K562 (cell line): ENCODE data around the gene C19orf47. TPM values are rescaled to one million over a fixed set of nuclear protein-coding genes. Genes with fewer than 3 reads are reported as not detected.

Experiments
- CBX2 ChIP-seq: fragments of 200-600 bp; sonication (generic); IDR thresholded peaks from one replicate; pipeline ENCODE4 v1.6.1; 2012; ENCODE audit warnings: mild to moderate bottlenecking, low read length, inconsistent platforms; ENCODE audit not compliant: insufficient read depth, poor library complexity, severe bottlenecking
- CEBPB ChIP-seq: fragments of 450-650 bp; IDR thresholded peaks from 2 replicates; pipeline ENCODE4 v1.6.1; 2016; ENCODE audit warnings: missing genetic modification characterization, missing compliant biosample characterization
- ESRRA ChIP-seq: fragments of 450-650 bp; IDR thresholded peaks from 2 replicates; pipeline ENCODE4 v1.6.1; 2014; ENCODE audit warnings: low read depth, mild to moderate bottlenecking, moderate library complexity, borderline replicate concordance
- HCFC1 ChIP-seq: IDR thresholded peaks from 2 replicates; pipeline ENCODE4 v1.6.1; 2012; ENCODE audit warnings: low read depth, low read length, improper control_type of control experiment
- KDM5B ChIP-seq: fragments of 200-600 bp; sonication (generic); IDR thresholded peaks from 2 replicates; pipeline ENCODE4 v1.6.1; 2012; ENCODE audit warnings: low read depth, mild to moderate bottlenecking, moderate library complexity, low read length, control low read depth, inconsistent platforms; ENCODE audit not compliant: insufficient replicate concordance
- MBD2 ChIP-seq: sonication (generic); IDR thresholded peaks from 2 replicates; pipeline ENCODE4 v1.6.1; 2016; ENCODE audit warnings: low read depth, borderline replicate concordance
- MEIS2 ChIP-seq: fragments of 450-650 bp; IDR thresholded peaks from 2 replicates; pipeline ENCODE4 v1.6.1; 2014; ENCODE audit warnings: mild to moderate bottlenecking; ENCODE audit not compliant: partially characterized antibody
- PCBP1 ChIP-seq: fragments of 200-400 bp; formaldehyde crosslinking; IDR thresholded peaks from 2 replicates; pipeline ENCODE4 v1.6.1; 2018; ENCODE audit warnings: mild to moderate bottlenecking, low read depth, low read length; ENCODE audit not compliant: poor library complexity, severe bottlenecking
- PHB2 ChIP-seq: fragments of 450-650 bp; IDR thresholded peaks from 2 replicates; pipeline ENCODE4 v1.6.1; 2017; ENCODE audit warnings: low read depth
- POLR2AphosphoS5 ChIP-seq: IDR thresholded peaks from 2 replicates; pipeline ENCODE4 v1.6.1; 2011; ENCODE audit warnings: mild to moderate bottlenecking, low read depth, low read length, moderate library complexity; ENCODE audit not compliant: control insufficient read depth, insufficient read depth
- POLR2G ChIP-seq: fragments of 200-400 bp; formaldehyde crosslinking; IDR thresholded peaks from 2 replicates; pipeline ENCODE4 v1.6.1; 2017; ENCODE audit warnings: low read depth, mild to moderate bottlenecking, antibody characterized with exemption, low read length, moderate library complexity
- RFX5 ChIP-seq: IDR thresholded peaks from 2 replicates; pipeline ENCODE4 v1.6.1; 2011; ENCODE audit warnings: low read depth, mild to moderate bottlenecking, improper control_type of control experiment, low read length
- SETDB1 ChIP-seq: IDR thresholded peaks from one replicate; pipeline ENCODE4 v1.6.1; 2012; ENCODE audit warnings: low read length, control low read depth, inconsistent platforms
- STAT5A ChIP-seq: IDR thresholded peaks from 2 replicates; pipeline ENCODE4 v1.6.1; 2012; ENCODE audit warnings: low read length, inconsistent platforms, borderline replicate concordance
- TBL1XR1 ChIP-seq, 2 experiments: IDR thresholded peaks; 2 replicates each; pipeline ENCODE4 v1.6.1; 2012; ENCODE audit warnings: improper control_type of control experiment in 2 of 2, low read length in 2 of 2, mild to moderate bottlenecking in 1 of 2
- XRCC4 ChIP-seq: IDR thresholded peaks from one replicate; pipeline ENCODE4 v1.6.1; 2011; ENCODE audit not compliant: insufficient read depth, insufficient read length; ENCODE audit errors: extremely low read depth
- ZFP30 ChIP-seq: fragments of 250-450 bp; sonication (Bioruptor Pico); IDR thresholded peaks from 2 replicates; pipeline ENCODE4 v1.8.0; 2022; ENCODE audit warnings: moderate library complexity, mild to moderate bottlenecking, inconsistent platforms, borderline replicate concordance
- ZNF140 ChIP-seq: fragments of 250-450 bp; sonication (Bioruptor Pico); IDR thresholded peaks from 2 replicates; pipeline ENCODE4 v1.8.0; 2021; ENCODE audit warnings: moderate library complexity, mild to moderate bottlenecking, inconsistent platforms
- ZNF146 ChIP-seq: IDR thresholded peaks from one replicate; pipeline ENCODE4 v1.6.1; 2018; ENCODE audit warnings: missing compliant biosample characterization; ENCODE audit not compliant: unreplicated experiment
- ZNF561 ChIP-seq: fragments of 450-650 bp; formaldehyde crosslinking; conservative IDR thresholded peaks from 2 replicates; pipeline ENCODE4 v1.4.0; 2020; ENCODE audit warnings: mild to moderate bottlenecking, moderate library complexity
- ZNF76 ChIP-seq: fragments of 250-450 bp; sonication (Bioruptor Pico); IDR thresholded peaks from 2 replicates; pipeline ENCODE4 v1.4.0; 2020; ENCODE audit warnings: mild to moderate bottlenecking, moderate library complexity, borderline replicate concordance
- polyA plus RNA-seq, 8 experiments: library from polyadenylated mRNA; depleted of rRNA in 4 of 8; stranded (reverse) in 5 of 8; unstranded in 3 of 8; fragments of >200 nt; fragmentation: Nextera tagmentation in 2 of 8; fragmentation: Illumina TruSeq in 1 of 8; extraction: Ambion mirVana in 2 of 8; extraction: Trizol in 1 of 8; gene quantifications; 2 replicates each; pipeline versions ENCODE4 v1.2.1 to v1.2.3, GENCODE V29; 2011 to 2014; ENCODE audit warnings: inconsistent platforms in 1 of 8, missing spikeins in 1 of 8
- total RNA-seq, 7 experiments: library from RNA; depleted of rRNA in 6 of 7; stranded (reverse); fragments of >200 nt in 6 of 7; fragmentation: Illumina TruSeq in 2 of 7; extraction: Trizol in 2 of 7; gene quantifications; 2 replicates each; pipeline versions ENCODE4 v1.2.1 to v1.2.3, GENCODE V29; 2011 to 2021; ENCODE audit warnings: low replicate concordance in 1 of 7
- TF ChIP-seq, protein P1 (sequence below): sonication (generic); formaldehyde crosslinking; IDR thresholded peaks from 2 replicates; pipeline ENCODE4 v1.8.1; 2022; ENCODE audit warnings: missing genetic modification reagents
- TF ChIP-seq, protein P2 (sequence below): fragments of 200-800 bp; sonication (Bioruptor generic); IDR thresholded peaks from 2 replicates; pipeline ENCODE4 v1.6.1; 2017; ENCODE audit warnings: missing genetic modification characterization, missing compliant biosample characterization
- TF ChIP-seq, protein P3 (sequence below): fragments of 250-450 bp; sonication (Bioruptor Pico); IDR thresholded peaks from 2 replicates; pipeline ENCODE4 v1.5.0; 2021; ENCODE audit warnings: mild to moderate bottlenecking, borderline replicate concordance

The C19orf47 gene
- total and polyA plus RNA-seq, 9 of the 15 experiments (the other 6 are each of a cell fraction or from before 2014, with no cell fraction given): 0.08 to 26.1 (median 14.7) TPM

DNA sequence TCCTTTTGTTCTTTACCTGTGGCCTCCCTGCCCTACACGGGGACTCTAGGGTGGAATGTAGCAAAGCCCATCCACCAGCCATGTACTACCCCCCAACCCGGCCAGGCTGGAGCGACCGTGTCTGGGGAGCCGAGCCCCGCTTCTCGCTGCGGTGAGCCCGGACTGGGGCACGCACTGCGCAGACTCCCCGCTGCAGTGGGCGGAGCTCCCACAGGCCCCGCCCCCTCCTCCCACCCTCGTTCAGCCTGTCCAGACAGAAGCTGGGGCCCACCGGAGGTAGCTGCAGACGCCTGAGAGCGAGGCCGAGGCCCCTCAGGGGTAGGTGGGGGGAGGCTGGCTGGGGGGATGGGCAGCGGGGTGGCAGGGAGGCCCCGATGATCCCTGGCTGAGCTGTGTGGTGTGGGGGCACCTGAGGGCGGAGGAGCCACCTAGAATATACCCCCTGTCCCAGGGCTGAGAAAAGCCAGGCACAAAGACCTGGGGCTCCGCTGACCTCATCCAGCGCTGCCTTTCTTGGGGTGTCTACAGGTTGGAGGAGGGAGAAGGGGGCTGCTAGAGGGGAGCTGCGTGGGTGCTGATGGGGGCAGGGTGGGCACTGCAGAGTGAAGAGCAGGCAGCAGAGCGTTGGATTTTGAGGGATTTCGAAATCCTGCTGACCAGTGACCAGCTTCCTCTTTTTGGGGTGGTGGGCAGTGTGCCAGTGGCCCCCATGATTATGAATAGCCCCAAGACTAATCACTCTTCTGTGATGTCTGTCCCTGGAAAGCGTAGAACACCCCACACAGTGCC lies 17.6 kb upstream of the C19orf47 start (continued):
- TF ChIP-seq TBL1XR1 (IDR thresholded peaks at IDR 0.05; ENCODE audit: low read length in 2 of 2): no peak
- no peak for TF ChIP-seq ZFP30
- TF ChIP-seq PCBP1: no peak
- no peak for TF ChIP-seq ZNF76 (CRISPR knock-in tag)
- TF ChIP-seq XRCC4: no peak
- TF ChIP-seq CEBPB: peak; percentile 92
- TF ChIP-seq RFX5: no peak
- TF ChIP-seq, protein P1, sequence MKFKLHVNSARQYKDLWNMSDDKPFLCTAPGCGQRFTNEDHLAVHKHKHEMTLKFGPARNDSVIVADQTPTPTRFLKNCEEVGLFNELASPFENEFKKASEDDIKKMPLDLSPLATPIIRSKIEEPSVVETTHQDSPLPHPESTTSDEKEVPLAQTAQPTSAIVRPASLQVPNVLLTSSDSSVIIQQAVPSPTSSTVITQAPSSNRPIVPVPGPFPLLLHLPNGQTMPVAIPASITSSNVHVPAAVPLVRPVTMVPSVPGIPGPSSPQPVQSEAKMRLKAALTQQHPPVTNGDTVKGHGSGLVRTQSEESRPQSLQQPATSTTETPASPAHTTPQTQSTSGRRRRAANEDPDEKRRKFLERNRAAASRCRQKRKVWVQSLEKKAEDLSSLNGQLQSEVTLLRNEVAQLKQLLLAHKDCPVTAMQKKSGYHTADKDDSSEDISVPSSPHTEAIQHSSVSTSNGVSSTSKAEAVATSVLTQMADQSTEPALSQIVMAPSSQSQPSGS (CRISPR knock-in tag): no peak
- no peak for TF ChIP-seq CBX2
- no peak for TF ChIP-seq ESRRA
- no peak for TF ChIP-seq ZNF140 (CRISPR knock-in tag)
- TF ChIP-seq HCFC1: no peak
- no peak for TF ChIP-seq STAT5A
- peak; percentile 40; the same call in 1 of the 2 replicates for TF ChIP-seq POLR2AphosphoS5
- TF ChIP-seq, protein P2, sequence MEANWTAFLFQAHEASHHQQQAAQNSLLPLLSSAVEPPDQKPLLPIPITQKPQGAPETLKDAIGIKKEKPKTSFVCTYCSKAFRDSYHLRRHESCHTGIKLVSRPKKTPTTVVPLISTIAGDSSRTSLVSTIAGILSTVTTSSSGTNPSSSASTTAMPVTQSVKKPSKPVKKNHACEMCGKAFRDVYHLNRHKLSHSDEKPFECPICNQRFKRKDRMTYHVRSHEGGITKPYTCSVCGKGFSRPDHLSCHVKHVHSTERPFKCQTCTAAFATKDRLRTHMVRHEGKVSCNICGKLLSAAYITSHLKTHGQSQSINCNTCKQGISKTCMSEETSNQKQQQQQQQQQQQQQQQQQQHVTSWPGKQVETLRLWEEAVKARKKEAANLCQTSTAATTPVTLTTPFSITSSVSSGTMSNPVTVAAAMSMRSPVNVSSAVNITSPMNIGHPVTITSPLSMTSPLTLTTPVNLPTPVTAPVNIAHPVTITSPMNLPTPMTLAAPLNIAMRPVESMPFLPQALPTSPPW (CRISPR knock-in tag): peak; percentile 55
- no peak for TF ChIP-seq PHB2
- peak; percentile 35 for TF ChIP-seq KDM5B
- peak; percentile 61 for TF ChIP-seq POLR2G
- TF ChIP-seq MBD2: no peak
- TF ChIP-seq, protein P3, sequence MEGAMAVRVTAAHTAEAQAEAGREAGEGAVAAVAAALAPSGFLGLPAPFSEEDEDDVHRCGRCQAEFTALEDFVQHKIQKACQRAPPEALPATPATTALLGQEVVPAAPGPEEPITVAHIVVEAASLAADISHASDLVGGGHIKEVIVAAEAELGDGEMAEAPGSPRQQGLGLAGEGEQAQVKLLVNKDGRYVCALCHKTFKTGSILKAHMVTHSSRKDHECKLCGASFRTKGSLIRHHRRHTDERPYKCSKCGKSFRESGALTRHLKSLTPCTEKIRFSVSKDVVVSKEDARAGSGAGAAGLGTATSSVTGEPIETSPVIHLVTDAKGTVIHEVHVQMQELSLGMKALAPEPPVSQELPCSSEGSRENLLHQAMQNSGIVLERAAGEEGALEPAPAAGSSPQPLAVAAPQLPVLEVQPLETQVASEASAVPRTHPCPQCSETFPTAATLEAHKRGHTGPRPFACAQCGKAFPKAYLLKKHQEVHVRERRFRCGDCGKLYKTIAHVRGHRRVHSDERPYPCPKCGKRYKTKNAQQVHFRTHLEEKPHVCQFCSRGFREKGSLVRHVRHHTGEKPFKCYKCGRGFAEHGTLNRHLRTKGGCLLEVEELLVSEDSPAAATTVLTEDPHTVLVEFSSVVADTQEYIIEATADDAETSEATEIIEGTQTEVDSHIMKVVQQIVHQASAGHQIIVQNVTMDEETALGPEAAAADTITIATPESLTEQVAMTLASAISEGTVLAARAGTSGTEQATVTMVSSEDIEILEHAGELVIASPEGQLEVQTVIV (CRISPR knock-in tag): no peak
- TF ChIP-seq SETDB1: no peak
- no peak for TF ChIP-seq ZNF561 (CRISPR knock-in tag)
- TF ChIP-seq MEIS2: peak; percentile 32
- no peak for TF ChIP-seq ZNF146 (CRISPR knock-in tag)
